ENCODE results near the gene GPR107.

Gene GPR107

DNA sequence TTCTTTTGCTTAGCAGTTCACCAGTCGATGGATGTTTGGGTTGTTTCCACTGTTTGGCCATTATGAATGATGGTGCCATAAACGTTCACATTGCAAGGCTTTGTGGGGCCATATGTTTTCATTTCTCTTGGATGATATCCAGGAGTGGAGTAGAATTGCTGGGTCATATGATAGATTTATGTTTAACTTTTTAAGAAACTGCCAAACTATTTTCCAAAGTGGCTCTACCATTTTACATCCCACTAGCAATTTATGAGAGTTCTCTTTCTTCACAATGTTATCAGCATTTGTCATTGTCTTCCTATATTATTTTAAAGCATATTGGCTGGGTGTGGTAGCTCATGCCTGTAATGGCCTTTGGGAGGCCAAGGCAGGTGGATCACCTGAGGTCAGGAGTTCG lies 5.2 kb downstream of the GPR107 start:
- H3K4me3 ChIP-seq (ENCODE audit: low read depth, low read length) = no peak overlapping the region
- TF ChIP-seq, protein P1, sequence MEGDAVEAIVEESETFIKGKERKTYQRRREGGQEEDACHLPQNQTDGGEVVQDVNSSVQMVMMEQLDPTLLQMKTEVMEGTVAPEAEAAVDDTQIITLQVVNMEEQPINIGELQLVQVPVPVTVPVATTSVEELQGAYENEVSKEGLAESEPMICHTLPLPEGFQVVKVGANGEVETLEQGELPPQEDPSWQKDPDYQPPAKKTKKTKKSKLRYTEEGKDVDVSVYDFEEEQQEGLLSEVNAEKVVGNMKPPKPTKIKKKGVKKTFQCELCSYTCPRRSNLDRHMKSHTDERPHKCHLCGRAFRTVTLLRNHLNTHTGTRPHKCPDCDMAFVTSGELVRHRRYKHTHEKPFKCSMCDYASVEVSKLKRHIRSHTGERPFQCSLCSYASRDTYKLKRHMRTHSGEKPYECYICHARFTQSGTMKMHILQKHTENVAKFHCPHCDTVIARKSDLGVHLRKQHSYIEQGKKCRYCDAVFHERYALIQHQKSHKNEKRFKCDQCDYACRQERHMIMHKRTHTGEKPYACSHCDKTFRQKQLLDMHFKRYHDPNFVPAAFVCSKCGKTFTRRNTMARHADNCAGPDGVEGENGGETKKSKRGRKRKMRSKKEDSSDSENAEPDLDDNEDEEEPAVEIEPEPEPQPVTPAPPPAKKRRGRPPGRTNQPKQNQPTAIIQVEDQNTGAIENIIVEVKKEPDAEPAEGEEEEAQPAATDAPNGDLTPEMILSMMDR (IDR thresholded peaks at IDR 0.05; ENCODE audit: low read depth, low read length, missing control alignments) = no peak
- no peak for DNase-seq (ENCODE audit: low read depth)

- H3K4me3 ChIP-seq (ENCODE audit: low read depth, low read length) = no peak overlapping the region
- no peak for DNase-seq (ENCODE audit: low read depth)
- TF ChIP-seq, protein P1 (IDR thresholded peaks at IDR 0.05; ENCODE audit: low read depth, low read length, missing control alignments) = no peak
Observed at GRCh38 chr9:130060296-130060695, 6.6 kb downstream of the GPR107 start.

DNA sequence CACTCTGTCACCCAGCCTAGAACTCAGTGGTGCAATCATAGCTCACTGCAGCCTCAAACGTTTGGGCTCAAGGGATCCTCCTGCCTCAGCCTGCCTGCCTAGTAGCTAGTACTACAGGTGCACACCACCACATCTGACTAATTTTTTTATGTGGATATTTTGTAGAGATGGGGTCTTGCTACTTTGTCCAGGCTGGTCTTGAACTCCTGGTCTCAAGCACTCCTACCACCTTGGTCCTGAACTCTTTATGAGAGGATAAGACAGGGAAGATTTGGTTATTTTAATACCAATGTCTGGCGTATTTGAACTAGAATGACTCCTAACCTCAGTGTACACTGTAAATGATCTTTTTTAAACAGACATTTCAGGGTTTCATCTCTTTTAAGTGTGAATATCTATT lies 9.0 kb downstream of the GPR107 start:
- no peak for DNase-seq (ENCODE audit: low read depth)
- no peak overlapping the region for H3K4me3 ChIP-seq (ENCODE audit: low read depth, low read length)
- TF ChIP-seq, protein P1 (IDR thresholded peaks at IDR 0.05; ENCODE audit: low read depth, low read length, missing control alignments) = no peak

GRCh38 chr9:130064621-130065020 lies 10.9 kb downstream of the GPR107 start:
- no peak for DNase-seq (ENCODE audit: low read depth)
- TF ChIP-seq, protein P1 (IDR thresholded peaks at IDR 0.05; ENCODE audit: low read depth, low read length, missing control alignments) = no peak

DNA sequence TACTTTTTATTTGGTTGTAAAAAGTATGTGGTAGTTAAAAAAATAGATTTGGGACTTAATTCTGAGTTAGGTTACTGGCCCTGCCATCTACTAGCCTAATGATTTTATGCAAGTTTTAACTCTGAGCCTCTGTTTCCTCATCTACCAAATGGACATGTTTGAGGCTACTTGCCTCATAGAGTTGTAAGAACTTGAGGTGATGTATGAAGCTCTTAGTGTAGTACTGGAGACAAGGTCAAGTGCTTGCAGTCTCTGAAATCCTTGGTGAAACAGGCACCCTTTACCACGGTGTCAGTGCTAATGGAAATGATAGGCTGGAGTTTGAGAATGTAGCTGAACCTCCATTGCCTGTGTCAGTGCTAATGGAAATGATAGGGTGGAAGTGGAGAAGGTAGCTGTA lies 15.3 kb downstream of the GPR107 start:
- H3K4me3 ChIP-seq (ENCODE audit: low read depth, low read length) = no peak overlapping the region
- TF ChIP-seq, protein P1 (IDR thresholded peaks at IDR 0.05; ENCODE audit: low read depth, low read length, missing control alignments) = no peak
- DNase-seq (ENCODE audit: low read depth) = no peak

More at GRCh38 chr9:130064621-130065020, 10.9 kb downstream of the GPR107 start:
- H3K4me3 ChIP-seq (ENCODE audit: low read depth, low read length) = no peak overlapping the region

DNA sequence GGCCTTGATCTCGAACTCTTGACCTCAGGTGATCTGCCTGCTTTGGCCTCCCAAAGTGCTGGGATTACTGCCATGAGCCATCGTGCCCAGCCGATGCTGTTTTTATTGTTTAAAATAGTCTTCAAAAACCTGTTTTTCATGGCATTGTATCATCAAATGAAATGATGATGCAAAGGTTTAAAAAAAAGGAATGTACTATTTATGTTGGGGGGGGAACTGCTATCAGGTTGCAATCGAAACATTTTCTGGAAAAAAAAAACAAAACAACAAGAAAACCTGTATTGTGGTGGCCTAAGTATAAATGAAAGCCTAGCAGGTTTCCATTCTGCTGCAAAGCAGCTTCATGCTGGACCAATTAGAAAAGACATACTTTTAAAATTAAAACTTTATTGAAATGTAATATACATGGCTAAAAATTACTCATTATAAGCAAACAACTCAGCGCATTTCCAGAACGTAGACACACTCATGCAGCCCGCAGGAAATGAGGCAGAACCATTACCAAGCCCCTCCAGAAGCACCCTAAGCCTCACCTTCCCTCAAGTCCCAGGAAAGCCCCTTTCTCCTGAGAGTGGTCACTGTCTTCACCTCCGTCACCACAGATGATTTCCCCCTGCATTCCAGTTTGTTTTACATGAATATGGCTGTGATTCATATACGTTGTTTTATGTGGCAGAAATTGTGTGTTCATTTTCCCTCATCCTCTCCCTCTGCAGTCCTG lies 19.0 kb downstream of the GPR107 start:
- no peak overlapping the region for H3K4me3 ChIP-seq (ENCODE audit: low read depth, low read length)
- no peak for DNase-seq (ENCODE audit: low read depth)
- TF ChIP-seq, protein P1 (IDR thresholded peaks at IDR 0.05; ENCODE audit: low read depth, low read length, missing control alignments) = no peak

DNA sequence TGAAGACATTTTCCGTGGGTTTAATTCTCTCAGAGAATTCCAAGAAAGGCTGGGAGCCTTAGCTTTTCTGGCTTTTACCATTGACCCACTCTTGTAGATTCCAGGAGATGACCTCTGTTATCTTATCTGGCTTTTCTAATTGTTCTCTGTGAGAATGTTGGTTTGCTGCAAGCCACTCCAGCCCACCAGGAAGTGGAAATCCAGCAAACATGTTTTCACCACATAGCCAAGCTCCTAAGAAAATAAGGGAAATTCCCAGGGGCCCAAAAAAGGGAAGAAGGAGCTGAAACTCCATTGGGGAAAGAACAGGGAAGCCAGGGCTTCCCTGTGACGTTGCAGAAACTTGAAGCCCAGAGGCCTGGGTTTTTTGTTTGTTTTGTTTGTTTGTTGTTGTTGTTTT lies 19.7 kb downstream of the GPR107 start:
- DNase-seq (ENCODE audit: low read depth) = no peak
- no peak overlapping the region for H3K4me3 ChIP-seq (ENCODE audit: low read depth, low read length)
- TF ChIP-seq, protein P1 (IDR thresholded peaks at IDR 0.05; ENCODE audit: low read depth, low read length, missing control alignments) = no peak

Data from GM12864 (cell line).